A549 treated with CORT108297 at 1 μM for 4 hours (cell line): Measurements from ENCODE around the gene ZNF335. TPM values are rescaled to one million over a fixed set of nuclear protein-coding genes. Genes with fewer than 3 reads are reported as not detected.

Experiments
- total RNA-seq: library from RNA; stranded (reverse); fragments of 200-300 nt; extraction: Qiagen RNA extraction; gene quantifications from 5 replicates; pipeline ENCODE4 v1.2.3, GENCODE V29; 2022

Gene ZNF335, protein sequence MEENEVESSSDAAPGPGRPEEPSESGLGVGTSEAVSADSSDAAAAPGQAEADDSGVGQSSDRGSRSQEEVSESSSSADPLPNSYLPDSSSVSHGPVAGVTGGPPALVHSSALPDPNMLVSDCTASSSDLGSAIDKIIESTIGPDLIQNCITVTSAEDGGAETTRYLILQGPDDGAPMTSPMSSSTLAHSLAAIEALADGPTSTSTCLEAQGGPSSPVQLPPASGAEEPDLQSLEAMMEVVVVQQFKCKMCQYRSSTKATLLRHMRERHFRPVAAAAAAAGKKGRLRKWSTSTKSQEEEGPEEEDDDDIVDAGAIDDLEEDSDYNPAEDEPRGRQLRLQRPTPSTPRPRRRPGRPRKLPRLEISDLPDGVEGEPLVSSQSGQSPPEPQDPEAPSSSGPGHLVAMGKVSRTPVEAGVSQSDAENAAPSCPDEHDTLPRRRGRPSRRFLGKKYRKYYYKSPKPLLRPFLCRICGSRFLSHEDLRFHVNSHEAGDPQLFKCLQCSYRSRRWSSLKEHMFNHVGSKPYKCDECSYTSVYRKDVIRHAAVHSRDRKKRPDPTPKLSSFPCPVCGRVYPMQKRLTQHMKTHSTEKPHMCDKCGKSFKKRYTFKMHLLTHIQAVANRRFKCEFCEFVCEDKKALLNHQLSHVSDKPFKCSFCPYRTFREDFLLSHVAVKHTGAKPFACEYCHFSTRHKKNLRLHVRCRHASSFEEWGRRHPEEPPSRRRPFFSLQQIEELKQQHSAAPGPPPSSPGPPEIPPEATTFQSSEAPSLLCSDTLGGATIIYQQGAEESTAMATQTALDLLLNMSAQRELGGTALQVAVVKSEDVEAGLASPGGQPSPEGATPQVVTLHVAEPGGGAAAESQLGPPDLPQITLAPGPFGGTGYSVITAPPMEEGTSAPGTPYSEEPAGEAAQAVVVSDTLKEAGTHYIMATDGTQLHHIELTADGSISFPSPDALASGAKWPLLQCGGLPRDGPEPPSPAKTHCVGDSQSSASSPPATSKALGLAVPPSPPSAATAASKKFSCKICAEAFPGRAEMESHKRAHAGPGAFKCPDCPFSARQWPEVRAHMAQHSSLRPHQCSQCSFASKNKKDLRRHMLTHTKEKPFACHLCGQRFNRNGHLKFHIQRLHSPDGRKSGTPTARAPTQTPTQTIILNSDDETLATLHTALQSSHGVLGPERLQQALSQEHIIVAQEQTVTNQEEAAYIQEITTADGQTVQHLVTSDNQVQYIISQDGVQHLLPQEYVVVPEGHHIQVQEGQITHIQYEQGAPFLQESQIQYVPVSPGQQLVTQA (N-terminal part only)
- 7.0 to 10.4 TPM (median 9.8 TPM) in 5 replicates for total RNA-seq

GRCh38 chr20:45971675-45972499 is at the start of gene ZNF335:
ZNF335 (minus strand) TSS chr20:45972203; CDS start chr20:45971410, 793 bp downstream.

GRCh38 chr20:45934586-45935415 is 37.2 kb downstream of the ZNF335 start, which contains the start of gene PCIF1:
PCIF1 (plus strand) TSS chr20:45934683; CDS start chr20:45939000, 4,317 bp downstream.

GRCh38 chr20:45911486-45912343 is 60.3 kb downstream of the ZNF335 start, which contains the start of gene PLTP:
PLTP (minus strand) TSS chr20:45912155; CDS start chr20:45911452, 703 bp downstream.

Other genes starting within 250 kb of the ZNF335 start
- gene SPINT4, start 249.9 kb downstream of the ZNF335 start, total RNA-seq, result not detected in 5 replicates
- 0.18 to 0.50 TPM in 2 of 5 replicates, not detected in the others for gene WFDC3, start 180.3 kb downstream of the ZNF335 start, total RNA-seq
- gene DNTTIP1, start 180.2 kb downstream of the ZNF335 start, total RNA-seq, result 30.7 to 37.1 TPM (median 36.3 TPM) in 5 replicates
- gene UBE2C, start 159.6 kb downstream of the ZNF335 start, total RNA-seq, result 232 to 256 TPM (median 248 TPM) in 5 replicates
- 0.13 to 0.35 TPM (median 0.24 TPM) in 3 of 5 replicates, not detected in the others for gene TNNC2, start 144.9 kb downstream of the ZNF335 start, total RNA-seq
- gene SNX21, start 138.4 kb downstream of the ZNF335 start, total RNA-seq, result 8.6 to 11.7 TPM (median 11.0 TPM) in 5 replicates
- 13.9 to 22.6 TPM (median 20.1 TPM) in 5 replicates for gene ACOT8, start 114.8 kb downstream of the ZNF335 start, total RNA-seq
- gene ZSWIM3, start 114.6 kb downstream of the ZNF335 start, total RNA-seq, result 1.4 to 2.1 TPM (median 1.4 TPM) in 5 replicates
- gene ZSWIM1, start 91.0 kb downstream of the ZNF335 start, total RNA-seq, result 5.1 to 6.7 TPM (median 6.0 TPM) in 5 replicates
- 0.25 to 0.92 TPM (median 0.39 TPM) in 5 replicates for gene SPATA25, start 84.6 kb downstream of the ZNF335 start, total RNA-seq
- gene NEURL2, start 81.0 kb downstream of the ZNF335 start, total RNA-seq, result 0.82 to 1.8 TPM (median 1.5 TPM) in 5 replicates
- 103 to 131 TPM (median 124 TPM) in 5 replicates for gene CTSA, start 80.9 kb downstream of the ZNF335 start, total RNA-seq
- gene PLTP, start 60.0 kb downstream of the ZNF335 start, total RNA-seq, result 1.3 to 1.9 TPM (median 1.8 TPM) in 5 replicates
- 26.5 to 39.4 TPM (median 34.3 TPM) in 5 replicates for gene PCIF1, start 37.5 kb downstream of the ZNF335 start, total RNA-seq
- 0.47 to 0.62 TPM (median 0.61 TPM) in 5 replicates for gene MMP9, start 36.7 kb upstream of the ZNF335 start, total RNA-seq
- 11.6 to 17.1 TPM (median 15.1 TPM) in 5 replicates for gene SLC12A5, start 57.0 kb upstream of the ZNF335 start, total RNA-seq
- 20.8 to 23.4 TPM (median 21.4 TPM) in 5 replicates for gene NCOA5, start 117.8 kb upstream of the ZNF335 start, total RNA-seq
- gene CD40, start 146.1 kb upstream of the ZNF335 start, total RNA-seq, result 3.4 to 5.3 TPM (median 4.8 TPM) in 5 replicates